Measurements from ENCODE around the gene EMX1.

DNA sequence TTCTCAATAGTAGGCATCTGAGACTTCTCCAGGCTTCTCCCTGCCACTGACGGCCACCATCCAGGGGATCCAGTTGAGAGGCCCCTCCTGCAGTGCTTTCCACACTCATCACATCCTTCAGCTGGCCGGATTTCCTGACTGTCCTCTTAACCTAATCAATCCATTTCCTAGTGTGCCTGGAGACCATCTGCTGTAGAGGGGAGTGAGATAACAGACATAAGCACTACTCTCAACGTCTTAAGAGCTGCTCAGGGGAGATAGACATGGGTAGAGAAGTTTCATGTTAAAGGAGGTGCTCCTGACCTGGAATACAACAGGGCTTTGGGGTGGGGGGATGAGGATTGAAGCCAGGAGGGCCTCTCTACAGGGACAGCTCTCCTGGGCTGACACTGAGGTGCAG is 15.9 kb upstream of the EMX1 start:
- no peak for TF ChIP-seq POLR2A (IDR thresholded peaks at IDR 0.05)
- TF ChIP-seq, protein P1, sequence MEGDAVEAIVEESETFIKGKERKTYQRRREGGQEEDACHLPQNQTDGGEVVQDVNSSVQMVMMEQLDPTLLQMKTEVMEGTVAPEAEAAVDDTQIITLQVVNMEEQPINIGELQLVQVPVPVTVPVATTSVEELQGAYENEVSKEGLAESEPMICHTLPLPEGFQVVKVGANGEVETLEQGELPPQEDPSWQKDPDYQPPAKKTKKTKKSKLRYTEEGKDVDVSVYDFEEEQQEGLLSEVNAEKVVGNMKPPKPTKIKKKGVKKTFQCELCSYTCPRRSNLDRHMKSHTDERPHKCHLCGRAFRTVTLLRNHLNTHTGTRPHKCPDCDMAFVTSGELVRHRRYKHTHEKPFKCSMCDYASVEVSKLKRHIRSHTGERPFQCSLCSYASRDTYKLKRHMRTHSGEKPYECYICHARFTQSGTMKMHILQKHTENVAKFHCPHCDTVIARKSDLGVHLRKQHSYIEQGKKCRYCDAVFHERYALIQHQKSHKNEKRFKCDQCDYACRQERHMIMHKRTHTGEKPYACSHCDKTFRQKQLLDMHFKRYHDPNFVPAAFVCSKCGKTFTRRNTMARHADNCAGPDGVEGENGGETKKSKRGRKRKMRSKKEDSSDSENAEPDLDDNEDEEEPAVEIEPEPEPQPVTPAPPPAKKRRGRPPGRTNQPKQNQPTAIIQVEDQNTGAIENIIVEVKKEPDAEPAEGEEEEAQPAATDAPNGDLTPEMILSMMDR (IDR thresholded peaks at IDR 0.05): no peak

Measured in ovary (tissue), 3 donors.